HG03439 (cell line): ENCODE measurements around the gene PACRGL.
A peak's percentile ranks its signal among the peaks of the same experiment; 100 is the strongest.
"Not testable (repeated sequence)": the region's sequence is repeated elsewhere in the genome, so short reads cannot be mapped to it uniquely, and the experiment has no call there.

Experiments
- ATAC-seq: cut with Tn5 transposase; IDR thresholded peaks from one replicate; pipeline ENCODE4 v1.9.1; 2021; ENCODE audit warnings: mild to moderate bottlenecking, moderate library complexity; ENCODE audit not compliant: unreplicated experiment

Gene PACRGL

GRCh38 chr4:20723019-20723418 lies 22.8 kb downstream of the PACRGL start:
- ATAC-seq = no peak

DNA sequence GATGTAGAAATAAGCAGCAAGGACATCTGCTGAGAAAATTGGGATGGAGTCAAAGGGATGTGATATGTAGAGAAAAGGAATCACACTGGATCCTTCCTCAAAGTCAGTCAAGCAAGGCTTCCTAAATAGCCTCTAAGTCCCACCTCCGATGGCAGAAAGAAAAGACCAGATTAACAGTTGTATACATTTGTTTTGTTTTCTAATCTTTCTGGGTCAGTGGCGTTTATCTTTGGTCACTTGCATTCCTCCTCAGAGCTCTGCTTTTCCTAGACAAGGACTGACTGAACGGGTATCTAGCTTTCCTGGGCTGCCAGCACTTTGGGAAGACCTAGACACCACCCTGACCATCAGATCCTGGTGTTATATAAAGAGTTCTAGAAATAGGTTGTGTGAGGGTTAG lies 23.2 kb downstream of the PACRGL start:
- ATAC-seq = no peak

- ATAC-seq = no peak
These were observed 24.7 kb downstream of the PACRGL start for GRCh38 chr4:20724915-20725314.

DNA sequence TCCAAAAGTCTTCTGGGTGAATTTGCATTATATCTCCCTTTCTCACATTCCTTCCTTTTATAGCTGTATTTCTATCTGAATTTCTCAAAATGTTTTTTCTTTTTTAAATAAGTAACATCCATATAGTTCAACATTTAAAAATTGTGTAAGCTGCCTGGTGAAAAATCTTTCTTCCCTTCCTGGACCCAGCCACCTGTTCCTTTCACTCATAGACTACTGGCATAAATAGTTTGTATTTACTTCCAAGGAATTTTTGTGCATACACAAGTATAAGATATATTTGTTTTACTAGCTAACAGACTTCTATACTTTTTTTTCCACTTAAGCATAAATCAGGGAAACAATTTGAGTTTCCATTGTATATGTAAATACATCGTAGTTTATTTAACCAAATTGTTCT lies 35.7 kb downstream of the PACRGL start:
- no peak for ATAC-seq

GRCh38 chr4:20746000-20746399 lies 45.7 kb downstream of the PACRGL start:
- not testable (repeated sequence) for ATAC-seq

DNA sequence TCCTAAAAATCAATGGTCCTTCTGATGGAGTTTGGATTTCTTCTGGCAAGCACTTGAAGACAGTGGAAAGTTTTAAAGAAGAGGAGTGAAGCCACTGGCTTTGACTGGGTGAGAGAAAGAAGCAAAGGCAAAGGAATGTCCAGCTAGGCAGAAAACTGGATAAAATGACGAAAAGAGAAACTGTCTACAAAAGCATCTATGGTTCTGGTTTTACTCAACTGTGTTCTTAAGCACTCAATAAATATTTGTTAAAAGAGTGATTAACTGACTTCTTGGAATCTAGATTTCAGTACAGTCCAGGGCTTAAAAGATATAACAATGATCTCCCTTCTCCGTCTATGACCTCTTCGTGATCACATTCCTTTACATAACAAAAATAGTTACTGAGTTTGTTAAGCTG lies 52.4 kb downstream of the PACRGL start:
- ATAC-seq = no peak

- ATAC-seq = no peak
These were observed 53.8 kb downstream of the PACRGL start for GRCh38 chr4:20754036-20754435.

DNA sequence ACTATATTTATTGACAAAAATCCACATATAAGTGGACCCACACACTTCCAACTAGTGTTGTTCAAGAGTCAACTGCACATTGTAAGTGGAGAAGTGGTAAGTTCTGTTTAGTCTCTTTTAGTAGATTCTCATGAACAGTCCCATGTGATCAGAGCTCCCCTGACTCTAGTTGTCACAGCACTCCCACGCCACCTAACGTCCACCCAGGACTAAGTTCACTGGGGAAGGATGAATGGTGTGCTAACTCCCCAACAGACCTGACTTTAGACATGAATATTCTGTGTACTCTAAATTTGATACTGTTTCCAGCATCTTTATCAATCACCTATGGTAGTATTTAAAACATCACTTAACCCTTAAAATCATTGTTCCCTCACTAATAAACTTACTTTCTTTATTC lies 59.8 kb downstream of the PACRGL start:
- no peak for ATAC-seq

DNA sequence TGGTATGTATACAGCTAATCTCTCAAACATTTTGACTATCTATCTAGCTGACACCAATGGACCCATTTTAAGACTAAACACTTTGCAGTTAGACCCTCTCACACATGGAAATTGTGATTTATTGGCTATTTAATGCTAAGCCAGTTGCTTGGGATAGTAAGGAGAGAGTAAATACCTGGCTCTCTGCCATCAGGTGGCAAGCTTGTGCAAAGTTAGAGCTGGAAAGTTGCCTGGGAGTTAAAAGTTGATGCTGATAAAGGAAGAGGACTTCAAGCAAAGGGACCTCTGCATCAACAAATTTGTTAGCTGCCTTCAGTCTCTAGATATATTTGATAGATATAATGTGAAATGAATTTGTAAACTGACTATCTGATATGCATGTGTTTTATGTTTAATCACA lies 61.1 kb downstream of the PACRGL start:
- no peak for ATAC-seq

DNA sequence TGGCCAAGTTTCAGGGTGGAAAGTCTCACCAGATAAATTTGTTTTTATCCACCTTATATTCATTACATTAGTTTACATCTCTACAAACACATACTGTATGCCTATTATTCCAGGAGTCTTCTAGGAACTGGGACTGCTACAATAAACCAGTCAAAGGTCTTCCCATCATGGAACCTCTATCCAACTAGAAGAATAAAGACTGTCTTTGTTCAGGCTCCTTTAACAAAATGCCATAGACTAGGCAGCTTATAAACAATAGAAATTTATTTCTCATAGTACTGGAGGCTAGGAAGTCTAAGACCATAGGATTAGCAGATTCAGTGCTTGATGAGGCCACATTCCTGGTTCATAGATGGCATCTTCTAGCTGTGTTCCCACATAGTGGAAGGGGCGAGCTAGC lies 61.6 kb downstream of the PACRGL start:
- ATAC-seq = no peak

- no peak for ATAC-seq
These were observed 64.2 kb downstream of the PACRGL start for GRCh38 chr4:20764366-20764992.

DNA sequence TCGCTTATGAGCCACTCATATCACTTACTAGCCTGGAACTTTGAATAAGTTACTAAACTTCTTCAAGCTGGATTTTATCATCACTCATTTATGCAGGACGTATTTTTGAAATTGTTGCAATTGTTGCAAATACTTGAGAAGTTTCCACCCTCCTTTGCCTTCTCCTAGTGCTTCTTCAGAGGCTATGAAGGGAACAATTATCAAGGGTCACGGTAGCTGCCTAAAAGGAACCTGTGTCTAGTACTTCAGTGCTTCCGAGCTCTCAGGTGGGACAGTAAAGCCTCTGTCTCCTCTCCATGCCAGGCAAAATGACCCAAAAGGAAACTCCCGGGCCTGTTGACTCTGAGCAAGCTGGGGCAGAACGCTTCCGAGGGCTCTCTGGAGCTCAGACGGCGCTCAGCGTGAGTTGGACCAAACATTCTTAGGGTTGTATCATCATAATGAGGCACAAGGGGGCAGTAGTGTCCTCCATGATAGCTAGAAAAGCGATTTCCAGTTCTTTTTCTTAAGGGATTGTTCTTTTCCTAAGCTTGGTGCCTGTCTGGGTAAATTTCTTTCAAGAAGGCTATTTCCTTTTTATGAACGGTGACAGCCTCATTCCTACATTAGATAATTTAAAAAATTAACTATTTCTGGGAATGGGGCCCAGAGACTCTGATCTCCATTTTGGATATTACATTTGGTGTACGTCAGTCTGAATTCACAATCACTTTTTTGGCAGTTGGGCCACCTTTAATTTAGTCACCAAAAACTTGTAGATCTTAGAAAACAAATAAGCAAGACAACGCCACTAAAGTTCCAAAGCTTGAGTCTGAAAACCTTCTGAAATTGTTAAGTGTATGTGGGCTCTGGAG lies 73.1 kb downstream of the PACRGL start:
- peak; percentile 82 for ATAC-seq

DNA sequence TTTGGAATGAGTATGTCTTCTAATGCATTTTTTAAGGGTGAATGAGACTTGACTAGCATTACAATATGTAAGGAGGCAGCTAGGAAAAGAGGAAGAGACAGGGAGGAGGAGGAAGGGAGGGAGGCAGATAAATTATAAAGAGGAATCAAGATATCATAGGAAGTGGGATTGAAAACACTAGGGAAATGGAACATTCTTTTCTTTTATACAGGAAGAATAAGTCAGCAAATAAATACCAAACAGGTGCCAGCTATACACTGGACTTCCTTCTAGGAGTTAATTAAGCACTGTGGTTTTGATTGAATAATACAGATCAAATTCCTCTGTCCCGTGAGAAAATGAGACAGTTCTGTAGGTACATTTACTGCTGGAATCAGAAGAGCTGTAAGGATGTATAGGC lies 78.6 kb downstream of the PACRGL start:
- ATAC-seq = no peak

GRCh38 chr4:20783134-20783533 lies 82.9 kb downstream of the PACRGL start:
- not testable (repeated sequence) for ATAC-seq

DNA sequence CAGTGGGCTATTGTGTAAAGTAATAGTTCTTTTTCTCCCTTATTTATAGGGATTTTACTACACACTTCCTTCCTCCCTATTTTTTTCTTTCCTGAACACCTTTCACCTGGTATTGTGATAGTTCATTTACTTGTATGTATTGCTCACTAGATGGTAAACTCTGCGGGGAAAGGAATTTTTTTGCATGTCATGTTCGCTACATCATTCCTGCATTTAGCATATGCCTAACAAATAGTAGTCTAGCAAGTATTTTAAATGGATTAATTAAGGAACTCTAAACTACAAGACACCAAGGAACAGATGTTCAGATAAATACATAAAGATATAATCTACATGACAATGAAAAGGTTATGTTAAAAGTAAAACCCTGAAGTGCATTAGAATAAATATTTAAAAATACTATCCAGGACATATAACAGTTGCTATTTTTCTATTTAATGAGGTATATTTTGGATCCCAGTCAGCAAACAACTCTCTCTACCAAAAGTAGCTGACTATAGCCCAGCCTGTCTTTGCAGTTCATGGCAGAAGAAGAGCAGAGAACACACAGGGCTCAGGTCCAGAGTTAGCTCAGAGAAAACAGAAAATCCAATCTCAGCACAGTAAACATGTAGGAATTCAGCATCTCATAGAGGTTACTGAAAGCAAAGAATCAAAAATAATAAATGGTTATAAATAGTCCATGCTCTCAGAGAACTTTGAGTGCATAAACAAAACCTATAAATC lies 87.8 kb downstream of the PACRGL start:
- no peak for ATAC-seq
